ENCODE results near the gene ALPI.
"Not testable (repeated sequence)": the region's sequence is repeated elsewhere in the genome, so short reads cannot be mapped to it uniquely, and the experiment has no call there.

Gene ALPI

DNA sequence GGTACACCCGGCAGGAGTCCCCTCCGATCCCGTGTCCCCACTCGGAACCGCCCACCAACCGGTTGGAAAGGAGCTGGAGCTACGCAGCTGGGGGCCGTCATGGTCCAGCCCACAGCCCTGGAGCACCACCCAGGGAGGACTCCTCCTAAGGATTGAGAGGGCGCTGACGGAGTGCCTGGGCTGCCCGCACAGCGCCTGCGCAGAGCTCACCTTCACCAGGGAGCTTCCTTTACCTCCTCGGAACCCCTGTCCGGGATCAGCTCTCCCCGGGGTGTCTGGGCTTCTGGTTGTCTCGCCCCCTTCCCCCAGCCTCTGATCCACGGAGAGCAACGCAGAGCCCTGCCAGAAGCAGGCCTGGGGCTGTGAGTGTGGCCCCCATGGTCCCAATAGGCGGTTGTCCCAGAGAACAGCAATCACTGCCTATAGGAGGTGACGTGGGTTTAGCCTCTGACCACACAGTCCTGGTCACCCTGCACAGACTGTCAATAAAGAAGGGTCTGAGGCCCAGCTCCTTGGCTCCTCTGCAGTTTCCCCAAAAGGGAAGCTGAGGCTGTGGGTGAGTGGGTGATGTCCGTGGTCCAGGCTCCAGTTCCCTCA lies 34.7 kb upstream of the ALPI start:
- DNase-seq (ENCODE audit: low read depth), result no peak

- DNase-seq (ENCODE audit: low read depth), result no peak
These were observed 33.9 kb upstream of the ALPI start for GRCh38 chr2:232422051-232422450.

- not testable (repeated sequence) for DNase-seq (ENCODE audit: low read depth)
These were observed 33.0 kb upstream of the ALPI start for GRCh38 chr2:232422996-232423395.

DNA sequence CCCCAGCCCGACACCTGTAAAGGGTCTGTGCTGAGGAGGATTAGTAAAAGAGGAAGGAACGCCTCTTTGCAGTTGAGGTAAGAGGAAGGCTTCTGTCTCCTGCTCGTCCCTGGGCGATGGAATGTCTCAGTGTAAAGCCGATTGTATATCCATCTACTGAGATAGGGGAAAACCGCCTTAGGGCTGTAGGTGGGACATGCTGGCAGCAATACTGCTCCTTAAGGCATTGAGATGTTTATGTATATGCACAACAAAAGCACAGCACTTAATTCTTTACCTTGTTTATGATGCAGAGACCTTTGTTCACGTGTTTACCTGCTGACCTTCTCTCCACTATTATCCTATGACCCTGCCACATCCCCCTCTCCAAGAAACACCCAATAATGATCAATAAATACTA lies 32.5 kb upstream of the ALPI start:
- DNase-seq (ENCODE audit: low read depth), result not testable (repeated sequence)

DNA sequence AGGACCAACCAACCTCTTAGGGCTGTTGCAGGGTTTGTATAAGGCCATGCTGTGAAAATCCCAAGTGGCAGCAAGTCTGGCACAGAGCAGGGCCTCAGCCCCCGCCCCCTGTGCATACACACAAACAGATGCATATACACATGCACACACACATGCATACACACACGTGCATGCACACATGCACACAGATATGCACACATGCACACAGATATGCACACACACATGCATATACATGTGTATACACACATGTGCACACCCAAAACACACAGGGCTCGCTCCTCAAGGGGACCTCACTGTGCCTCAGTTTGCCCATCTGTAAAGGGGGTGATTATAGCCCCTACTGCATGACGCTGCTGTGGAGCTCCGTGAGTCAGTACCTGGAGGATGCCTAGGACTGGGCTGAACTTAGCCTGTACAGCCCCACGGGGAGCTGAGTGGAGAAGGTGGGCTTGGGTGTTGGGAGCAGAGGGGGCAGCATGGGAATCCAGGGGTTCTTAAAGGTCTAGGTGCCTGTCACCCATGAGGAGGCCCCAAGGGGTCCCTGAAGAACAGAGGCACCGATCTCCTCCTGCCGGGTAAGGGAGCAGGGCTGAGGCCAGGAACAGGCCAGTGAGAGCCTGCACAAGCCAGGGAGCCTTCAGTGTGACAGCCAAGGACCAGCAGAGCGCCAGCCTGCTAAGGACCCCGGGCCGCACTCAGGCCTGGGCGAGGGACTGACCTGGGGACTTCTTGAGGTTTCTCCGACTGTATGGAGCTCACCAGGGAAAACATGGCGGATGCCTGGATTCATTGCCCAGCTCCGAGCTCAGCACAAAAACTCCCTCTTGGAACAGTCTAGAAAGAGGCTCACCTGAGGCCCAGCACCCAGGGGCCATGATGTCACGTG lies 24.0 kb upstream of the ALPI start:
- no peak for DNase-seq (ENCODE audit: low read depth)

GRCh38 chr2:232432598-232433184 lies 23.3 kb upstream of the ALPI start:
- no peak for DNase-seq (ENCODE audit: low read depth)

DNA sequence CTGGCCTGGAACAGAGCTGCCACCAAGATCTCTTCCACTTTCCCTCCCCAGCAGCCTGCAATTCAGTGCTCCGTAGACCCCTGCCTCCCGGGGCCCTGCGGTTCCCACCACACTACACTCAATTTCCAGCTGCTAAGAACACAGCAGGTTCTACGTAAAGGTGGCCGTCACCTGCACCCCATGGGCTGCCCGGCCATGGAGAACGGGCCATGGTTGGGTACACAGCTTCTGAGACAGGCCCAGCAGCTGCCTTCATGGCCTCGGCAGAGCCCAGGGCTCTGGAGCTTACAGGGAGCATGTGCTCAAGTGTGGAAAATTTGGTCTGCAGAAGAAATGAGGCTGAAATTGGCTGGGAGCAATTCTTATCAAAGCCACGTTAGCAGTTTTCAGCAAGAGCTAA lies 22.3 kb upstream of the ALPI start:
- DNase-seq (ENCODE audit: low read depth), result not testable (repeated sequence)

- no peak for DNase-seq (ENCODE audit: low read depth)
These were observed 21.9 kb upstream of the ALPI start for GRCh38 chr2:232434091-232434490.

DNA sequence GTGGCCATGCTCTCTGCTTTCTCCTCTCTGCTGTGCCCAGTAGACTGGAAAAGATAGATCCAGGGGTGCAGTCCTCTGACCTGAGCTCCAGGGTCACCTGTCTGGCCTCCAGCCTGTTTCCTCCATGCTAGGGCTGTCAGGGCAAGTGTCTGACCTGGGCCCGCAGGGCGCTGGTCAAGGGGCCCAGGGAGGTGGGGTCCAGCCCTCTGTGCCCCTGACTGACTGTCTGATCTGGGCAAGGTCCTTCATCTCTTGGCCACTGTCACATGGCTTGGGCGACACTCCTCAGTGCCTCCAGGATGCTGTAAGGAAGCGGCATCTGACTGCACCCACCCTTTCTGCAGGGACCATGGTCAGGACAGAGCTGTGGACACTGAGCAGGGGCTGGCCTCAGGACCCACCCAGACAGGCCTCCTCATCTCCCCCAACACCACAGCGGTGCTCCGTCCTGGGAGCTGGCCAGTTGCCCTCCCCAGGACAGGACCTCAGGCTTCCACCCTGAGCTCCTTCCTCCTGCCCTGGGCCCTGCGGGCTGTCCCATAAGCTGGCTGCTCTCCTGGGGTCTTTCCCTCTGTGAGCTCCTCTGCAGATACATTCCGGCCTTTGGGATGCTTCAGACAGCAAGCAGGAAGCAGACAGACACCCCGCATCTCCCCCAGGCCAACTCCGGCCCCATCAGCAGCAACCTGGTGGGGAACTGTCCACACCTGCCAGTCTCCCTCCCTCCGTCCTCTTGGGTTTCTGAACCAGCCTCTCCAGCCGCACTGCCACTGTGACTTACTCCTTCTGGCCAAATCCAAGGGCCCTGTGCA lies 21.2 kb upstream of the ALPI start:
- no peak for DNase-seq (ENCODE audit: low read depth)

DNA sequence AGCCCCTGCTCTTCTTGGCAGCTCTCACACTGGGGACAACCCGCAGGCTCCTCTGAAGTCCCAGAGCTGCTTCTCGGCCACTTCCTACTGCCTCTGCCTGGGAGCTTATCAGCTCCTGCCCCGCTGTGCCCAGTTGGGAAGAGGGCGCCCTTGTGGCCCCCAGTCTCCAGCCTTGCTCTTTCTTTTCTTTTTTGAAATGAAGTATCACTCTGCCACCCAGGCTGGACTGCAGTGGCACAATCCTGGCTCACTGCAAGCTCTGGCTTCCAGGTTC lies 20.6 kb upstream of the ALPI start:
- no peak for DNase-seq (ENCODE audit: low read depth)

GRCh38 chr2:232435805-232436204 lies 20.1 kb upstream of the ALPI start:
- no peak for DNase-seq (ENCODE audit: low read depth)

DNA sequence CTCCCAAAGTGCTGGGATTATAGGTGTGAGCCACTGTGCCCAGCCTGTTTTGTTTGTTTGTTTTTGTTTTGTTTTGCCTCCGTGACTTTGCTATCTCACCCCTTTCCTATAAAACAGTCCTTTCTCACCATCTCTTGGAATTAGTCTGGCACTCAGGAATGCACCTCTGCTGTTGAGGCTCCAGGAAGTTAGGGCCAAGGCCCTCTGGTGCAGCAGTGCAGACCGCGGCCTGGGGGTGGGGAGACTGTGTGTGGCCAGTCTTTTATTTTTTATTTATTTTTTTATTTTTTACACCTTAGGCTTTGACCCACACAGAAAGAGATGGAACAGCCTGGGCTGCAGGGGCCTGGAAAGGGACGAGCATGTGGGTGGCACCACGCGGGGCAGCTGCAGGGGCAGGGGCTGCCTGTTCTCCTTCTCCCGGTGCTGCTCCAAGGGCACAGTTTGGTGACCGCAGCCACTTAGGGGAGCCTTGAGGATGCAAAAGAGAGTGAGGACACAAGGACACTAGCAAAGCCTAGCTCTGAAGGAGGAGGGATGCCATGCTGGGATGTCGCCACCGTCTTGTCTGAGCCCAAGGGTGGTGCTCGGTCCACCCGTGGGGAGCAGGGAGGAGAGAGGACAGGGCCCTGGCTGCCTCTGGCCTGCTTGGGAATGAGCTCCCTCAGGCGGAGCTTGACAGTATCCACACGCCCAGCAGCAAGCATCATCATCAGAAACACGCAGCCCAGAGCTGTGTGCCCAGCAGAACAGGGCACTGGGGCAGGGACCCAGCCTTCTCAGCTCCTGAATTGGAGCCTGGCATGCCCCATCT lies 19.4 kb upstream of the ALPI start:
- no peak for DNase-seq (ENCODE audit: low read depth)

DNA sequence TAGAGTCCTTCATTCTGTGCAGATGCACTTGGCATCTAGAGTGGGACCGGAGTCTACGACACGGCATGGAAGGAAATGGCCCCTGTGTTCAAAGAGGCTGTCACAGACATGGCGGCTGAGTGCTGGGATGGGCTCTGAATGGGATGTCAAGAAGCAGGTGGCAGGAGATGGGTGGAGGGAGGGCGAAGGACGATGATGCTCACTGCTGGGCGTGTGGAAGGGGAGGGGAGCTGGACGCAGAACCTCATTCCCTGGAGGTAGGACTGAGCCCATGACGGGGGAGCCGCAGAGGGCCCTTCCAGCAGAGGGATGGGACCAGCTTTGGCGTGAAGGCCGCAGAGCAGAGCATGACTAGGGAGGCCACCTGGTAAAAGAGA lies 18.8 kb upstream of the ALPI start:
- no peak for DNase-seq (ENCODE audit: low read depth)

- no peak for DNase-seq (ENCODE audit: low read depth)
These were observed 17.9 kb upstream of the ALPI start for GRCh38 chr2:232438091-232438490.

- DNase-seq (ENCODE audit: low read depth), result no peak
These were observed 16.8 kb upstream of the ALPI start for GRCh38 chr2:232438951-232439757.

- DNase-seq (ENCODE audit: low read depth), result no peak
These were observed 16.2 kb upstream of the ALPI start for GRCh38 chr2:232439758-232440135.

DNA sequence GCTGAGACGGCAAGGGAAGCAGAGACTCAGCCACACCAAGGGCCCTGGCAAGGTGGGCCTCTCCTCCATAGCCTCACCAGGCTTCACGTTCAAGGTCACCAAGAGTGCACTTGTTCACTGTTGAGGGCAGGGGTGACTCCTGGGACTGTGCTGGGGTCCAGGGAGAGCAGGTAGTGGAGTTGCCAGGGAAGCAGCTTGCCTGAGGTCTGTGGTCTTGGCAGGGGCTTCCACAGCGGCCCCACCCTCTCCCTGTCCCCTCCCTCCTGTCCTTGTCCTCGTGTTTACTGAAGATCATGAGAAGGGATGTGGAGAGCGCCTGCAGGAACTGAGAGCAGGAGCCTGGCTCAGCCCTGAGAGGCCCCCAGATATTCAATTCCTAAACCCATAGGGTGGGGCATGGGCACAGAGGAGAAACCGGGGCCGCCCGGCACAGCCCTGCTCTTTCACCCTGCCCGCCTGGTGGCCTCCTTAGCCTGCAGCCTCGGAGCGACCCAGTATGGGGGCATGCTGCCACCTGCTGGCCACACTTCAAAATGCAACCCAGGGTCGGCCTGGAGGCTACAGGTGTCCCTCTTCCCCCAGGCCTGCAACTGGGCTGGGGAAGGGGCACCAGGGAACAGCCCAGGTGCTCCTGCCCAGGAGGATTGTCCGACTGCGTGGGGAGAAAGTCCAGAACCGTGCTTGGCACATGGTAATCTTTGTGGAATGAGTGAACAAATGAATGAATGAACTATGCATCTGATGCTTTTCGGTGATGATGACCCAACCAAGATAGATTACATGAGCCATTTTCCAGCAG lies 15.5 kb upstream of the ALPI start:
- peak; percentile 72 for DNase-seq (ENCODE audit: low read depth)

DNA sequence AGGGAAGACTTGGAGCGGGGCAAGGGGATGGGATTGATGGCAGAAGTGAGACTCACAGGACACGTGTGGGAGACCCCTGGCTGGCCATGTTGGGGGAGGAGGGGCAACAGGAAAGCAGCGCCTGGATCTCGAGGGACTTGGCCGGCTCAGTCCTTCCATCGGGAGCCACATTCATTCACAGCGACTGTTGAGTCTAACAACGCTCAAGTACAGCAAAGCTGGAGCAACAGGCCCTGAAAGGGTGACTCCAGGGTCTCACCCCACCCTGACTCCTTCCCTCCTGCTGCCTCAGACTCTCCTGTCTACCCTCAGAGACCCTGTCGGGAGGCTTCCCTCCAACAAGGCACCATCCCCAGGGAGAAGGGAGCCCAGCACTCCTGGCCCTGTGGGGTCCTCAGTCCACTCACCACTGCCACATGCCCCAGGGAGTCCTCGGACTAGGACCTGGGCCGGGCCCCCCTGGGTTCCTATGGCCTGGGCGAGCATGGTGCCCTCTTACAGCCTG lies 14.8 kb upstream of the ALPI start:
- DNase-seq (ENCODE audit: low read depth), result no peak

GRCh38 chr2:232441922-232442321 lies 14.0 kb upstream of the ALPI start:
- not testable (repeated sequence) for DNase-seq (ENCODE audit: low read depth)

GRCh38 chr2:232442431-232442830 lies 13.5 kb upstream of the ALPI start:
- DNase-seq (ENCODE audit: low read depth), result not testable (repeated sequence)

Measured in stimulated activated CD4-positive, alpha-beta T cell treated with anti-CD3 and anti-CD28 coated beads, Interleukin-2, amount 100 ng/mL, for 4 hours (primary cell).